ENCODE measurements around the gene KRTAP5-6.

KRTAP5-6 gene

DNA sequence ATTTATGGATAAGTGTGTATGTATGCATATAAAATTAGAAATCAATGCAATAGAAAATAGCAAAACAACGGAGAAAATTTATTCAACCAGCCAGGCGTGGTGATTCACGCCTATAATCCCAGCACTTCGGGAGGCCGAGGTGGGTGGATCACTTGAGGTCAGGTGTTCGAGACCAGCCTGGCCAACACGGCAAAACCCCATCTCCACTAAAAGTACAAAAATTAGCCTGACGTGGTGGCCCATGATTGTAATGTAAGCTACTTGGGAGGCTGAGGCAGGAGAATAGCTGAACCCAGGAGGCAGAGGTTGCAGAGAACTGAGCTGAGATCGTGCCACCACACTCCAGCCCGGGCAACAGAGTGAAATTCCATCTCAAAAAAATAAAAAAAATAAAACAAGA is 5.5 kb downstream of the KRTAP5-6 start:
- no peak overlapping the region for H3K27ac Mint-ChIP-seq
- H3K27me3 Mint-ChIP-seq (ENCODE audit: low read depth, poor library complexity) = peaks cover 49% of the 10 kb centered on the region
- H3K4me1 Mint-ChIP-seq = peaks cover 7% of the 10 kb centered on the region
- no peak for DNase-seq
- peaks cover 28% of the 10 kb centered on the region for H3K9me3 Mint-ChIP-seq
- no peaks in the 10 kb centered on the region for H3K36me3 Mint-ChIP-seq (ENCODE audit: low read depth)
- no peak for TF ChIP-seq CTCF (IDR thresholded peaks at IDR 0.05)
- H3K4me3 Mint-ChIP-seq = no peak overlapping the region

GRCh38 chr11:1703146-1703545 is 6.2 kb downstream of the KRTAP5-6 start:
- Mint-ChIP-seq H3K9me3 (peaks cover 25% of the 10 kb centered on the region), H3K4me1 (peaks cover 7% of the 10 kb centered on the region), H3K4me3 (no peak overlapping the region), H3K27ac (no peak overlapping the region), H3K36me3 (ENCODE audit: low read depth) (no peaks in the 10 kb centered on the region), H3K27me3 (ENCODE audit: low read depth, poor library complexity) (peaks cover 47% of the 10 kb centered on the region)
- TF ChIP-seq CTCF (IDR thresholded peaks at IDR 0.05) = no peak
- no peak for DNase-seq

GRCh38 chr11:1705126-1706052 is 8.4 kb downstream of the KRTAP5-6 start:
- Mint-ChIP-seq H3K36me3 (ENCODE audit: low read depth) (no peaks in the 10 kb centered on the region), H3K4me3 (no peak overlapping the region), H3K9me3 (peaks cover 27% of the 10 kb centered on the region), H3K4me1 (peaks cover 7% of the 10 kb centered on the region), H3K27ac (no peak overlapping the region), H3K27me3 (ENCODE audit: low read depth, poor library complexity) (peaks cover 50% of the 10 kb centered on the region)
- no peak for TF ChIP-seq CTCF (IDR thresholded peaks at IDR 0.05)
- no peak for DNase-seq

DNA sequence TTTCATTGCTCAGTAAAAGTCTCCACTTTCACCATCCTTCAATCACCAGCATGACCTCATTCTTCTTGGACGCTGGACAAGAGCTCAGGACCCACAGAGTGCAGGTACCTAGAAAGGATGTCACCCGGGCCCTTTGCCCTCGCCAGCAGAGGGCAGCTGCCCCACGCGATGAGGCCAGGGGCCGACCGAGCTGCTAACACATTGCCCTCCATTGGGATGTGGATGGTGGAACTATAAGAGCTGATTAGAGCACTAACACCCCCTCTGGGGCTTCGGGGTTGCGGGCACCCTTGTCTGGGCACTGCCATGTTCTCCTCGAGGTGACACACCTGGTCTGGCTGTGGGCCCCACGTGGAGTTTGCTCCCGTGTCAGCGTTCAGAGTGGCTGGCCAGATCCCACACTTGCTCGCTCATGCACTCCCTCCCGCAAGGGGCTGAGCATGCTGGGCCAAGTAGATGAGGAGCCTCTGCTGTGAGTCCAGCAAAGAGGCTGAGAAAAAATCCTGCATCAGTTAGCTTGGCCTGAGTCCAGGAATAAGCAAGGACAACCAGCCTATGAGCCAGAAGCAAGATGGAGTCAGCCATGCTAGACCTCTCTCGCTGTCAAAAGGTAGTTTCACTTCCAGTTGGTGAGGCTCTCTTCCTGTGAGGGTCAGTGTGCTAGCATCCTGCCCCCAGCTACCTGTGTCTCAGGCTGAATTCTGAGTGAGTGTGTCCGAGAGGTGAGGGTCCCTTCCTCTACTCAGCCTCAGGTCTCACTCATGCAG is 9.8 kb downstream of the KRTAP5-6 start:
- H3K27me3 Mint-ChIP-seq (ENCODE audit: low read depth, poor library complexity) = peaks cover 61% of the 10 kb centered on the region
- no peak overlapping the region for H3K27ac Mint-ChIP-seq
- H3K4me3 Mint-ChIP-seq = no peak overlapping the region
- DNase-seq = no peak
- H3K4me1 Mint-ChIP-seq = peaks cover 7% of the 10 kb centered on the region
- peaks cover 20% of the 10 kb centered on the region for H3K9me3 Mint-ChIP-seq
- H3K36me3 Mint-ChIP-seq (ENCODE audit: low read depth) = no peaks in the 10 kb centered on the region
- TF ChIP-seq CTCF (IDR thresholded peaks at IDR 0.05) = no peak

- Mint-ChIP-seq H3K9me3 (peaks cover 15% of the 10 kb centered on the region), H3K27ac (no peak overlapping the region), H3K36me3 (ENCODE audit: low read depth) (no peaks in the 10 kb centered on the region), H3K27me3 (ENCODE audit: low read depth, poor library complexity) (peaks cover 60% of the 10 kb centered on the region), H3K4me3 (no peak overlapping the region), H3K4me1 (peaks cover 7% of the 10 kb centered on the region)
- DNase-seq = no peak
- TF ChIP-seq CTCF (IDR thresholded peaks at IDR 0.05) = no peak
These were observed 10.8 kb downstream of the KRTAP5-6 start for GRCh38 chr11:1707751-1708150.

Data from nephron progenitor cell (in vitro differentiated cells).